Ramos (cell line): ENCODE results near the gene PHC2.

Experiments
- in situ Hi-C: fragments of 300-500 bp; cut with MboI; formaldehyde crosslinking; loops from one replicate; pipeline ENCODE4 v1.14.3; 2022; ENCODE audit warnings: low sequenced_read_pairs; ENCODE audit not compliant: unreplicated experiment

PHC2 gene

GRCh38 chr1:33282791-33283190 is 148.1 kb downstream of the PHC2 start:
- in situ Hi-C loops: no loop called here

- in situ Hi-C loops: no loop called here
Measured at GRCh38 chr1:33281554-33282303, 149.2 kb downstream of the PHC2 start.

DNA sequence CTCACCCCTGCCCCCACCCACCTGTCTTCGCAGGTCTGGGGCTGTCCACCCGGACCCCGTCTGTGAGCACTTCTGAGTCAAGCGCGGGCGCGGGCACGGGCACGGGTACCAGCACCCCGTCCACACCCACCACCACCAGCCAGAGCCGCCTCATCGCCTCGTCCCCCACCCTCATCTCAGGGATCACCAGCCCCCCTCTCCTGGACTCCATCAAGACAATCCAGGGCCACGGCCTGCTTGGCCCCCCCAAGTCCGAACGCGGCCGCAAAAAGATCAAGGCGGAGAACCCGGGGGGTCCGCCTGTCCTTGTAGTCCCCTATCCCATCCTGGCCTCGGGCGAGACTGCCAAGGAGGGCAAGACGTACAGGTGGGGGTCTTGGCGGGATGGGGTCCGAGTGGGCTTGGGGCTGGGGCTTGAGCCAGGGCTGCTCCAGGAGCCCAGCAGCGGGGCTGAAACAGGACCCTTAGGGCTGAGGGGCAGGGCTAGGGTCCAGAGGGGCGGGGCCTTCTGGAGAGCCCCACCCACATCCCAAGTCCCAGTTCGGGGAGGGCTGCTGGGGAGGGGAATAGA is 150.7 kb downstream of the PHC2 start:
- in situ Hi-C loops: no loop called here

- in situ Hi-C loops: no loop called here
Measured at GRCh38 chr1:33277488-33278084, 153.3 kb downstream of the PHC2 start.

- in situ Hi-C loops: no loop called here
Measured at GRCh38 chr1:33276573-33277298, 154.2 kb downstream of the PHC2 start.

DNA sequence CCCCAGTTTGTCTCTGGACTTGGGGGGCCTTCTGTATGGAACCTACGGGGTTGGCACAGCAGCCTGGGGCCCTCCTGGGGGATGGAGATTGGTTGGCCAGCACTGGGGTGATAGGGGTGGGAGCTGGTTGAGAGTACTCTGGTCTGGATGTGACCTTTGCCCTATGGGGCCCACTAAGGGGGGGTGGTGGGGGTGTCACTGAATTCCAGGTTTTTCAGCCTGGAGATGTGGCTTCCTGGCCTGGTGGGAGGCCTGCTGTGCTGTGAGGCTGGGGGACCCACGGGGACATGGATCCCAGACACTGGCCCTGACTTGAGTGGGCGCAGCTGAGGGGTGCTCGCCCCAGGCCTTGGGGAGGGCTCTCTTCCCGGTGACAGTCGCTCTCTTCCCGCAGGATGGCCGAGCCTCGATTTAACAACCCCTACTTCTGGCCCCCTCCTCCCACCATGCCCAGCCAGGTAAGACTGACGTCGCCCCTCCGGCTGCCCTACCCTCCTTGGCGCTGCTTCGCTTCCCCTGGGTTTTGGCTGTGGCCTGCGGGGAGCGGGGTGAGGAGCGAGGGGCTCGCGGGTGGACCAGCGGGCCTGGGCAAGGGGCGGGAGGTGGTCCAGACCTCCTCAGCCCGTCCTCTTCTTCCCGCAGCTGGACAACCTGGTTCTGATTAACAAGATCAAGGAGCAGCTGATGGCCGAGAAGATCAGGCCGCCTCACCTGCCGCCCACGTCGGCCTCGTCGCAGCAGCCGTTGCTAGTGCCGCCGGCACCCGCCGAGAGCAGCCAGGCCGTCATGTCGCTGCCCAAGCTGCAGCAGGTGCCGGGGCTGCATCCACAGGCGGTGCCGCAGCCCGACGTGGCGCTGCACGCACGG is 155.0 kb downstream of the PHC2 start:
- in situ Hi-C loops: no loop called here

DNA sequence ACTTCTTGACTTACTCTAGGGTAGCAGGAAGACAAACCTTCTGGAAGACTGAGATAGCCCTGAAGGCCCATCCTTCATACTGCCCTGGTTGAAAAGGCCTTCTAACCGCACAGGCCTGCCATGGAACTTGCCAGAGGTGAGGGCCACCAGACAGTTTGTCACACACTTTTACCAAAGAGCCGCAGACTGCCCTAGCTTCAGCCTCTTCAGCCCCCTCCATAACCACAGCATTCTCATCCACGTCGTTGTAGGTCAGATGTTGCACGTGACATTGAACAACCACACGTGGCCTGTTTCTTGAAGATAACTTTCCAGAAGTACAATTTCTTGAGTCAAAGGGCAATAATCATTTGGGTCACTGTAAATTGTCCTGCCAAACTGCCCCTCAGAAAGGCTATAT is 155.7 kb downstream of the PHC2 start:
- in situ Hi-C loops: no loop called here

DNA sequence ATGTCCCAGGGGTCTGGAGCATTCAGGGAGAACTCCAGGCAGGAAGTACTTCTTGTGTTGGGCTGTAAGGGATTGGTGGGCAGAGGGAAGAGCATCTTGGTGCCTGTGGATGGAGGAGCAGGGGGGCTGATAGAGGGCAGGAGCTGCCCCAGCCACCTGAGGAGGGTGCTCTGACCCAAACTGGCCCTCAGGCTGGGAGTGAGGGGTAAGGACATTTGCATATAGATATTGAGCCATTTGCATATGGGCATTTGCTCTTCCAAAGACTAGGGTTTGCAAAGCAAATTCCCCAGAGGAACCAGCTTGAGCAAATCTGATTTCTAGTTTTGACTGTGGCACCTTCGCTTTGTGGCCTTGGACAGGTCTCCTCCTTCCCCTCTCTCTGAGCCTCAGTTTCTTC is 156.4 kb downstream of the PHC2 start:
- in situ Hi-C loops: no loop called here

- in situ Hi-C loops: no loop called here
Measured at GRCh38 chr1:33273961-33274371, 156.9 kb downstream of the PHC2 start.
